Prostate gland (tissue), 2 donors: Measurements from ENCODE around the gene DPP3.

ENCODE experiments used
- CTCF ChIP-seq, 4 experiments: fragments of 200-600 bp in 2 of 4; fragments of 450-650 bp in 2 of 4; sonication (generic) in 2 of 4; IDR thresholded peaks; 1 replicate in 3 of 4; 2 replicates in 1 of 4; pipeline ENCODE4 v1.5.1; 2016 to 2019; ENCODE audit warnings: antibody characterized with exemption in 4 of 4, mild to moderate bottlenecking in 2 of 4, moderate library complexity in 2 of 4
- POLR2A ChIP-seq: fragments of 450-650 bp; IDR thresholded peaks from one replicate; pipeline ENCODE4 v1.6.1; 2016; ENCODE audit warnings: antibody characterized with exemption, mild to moderate bottlenecking
- POLR2AphosphoS5 ChIP-seq: sonication (generic); formaldehyde crosslinking; IDR thresholded peaks from one replicate; pipeline ENCODE4 v1.6.1; 2017; ENCODE audit warnings: antibody characterized with exemption

GRCh38 chr11:66432597-66432996 is 47.6 kb upstream of the DPP3 start:
- TF ChIP-seq CTCF (IDR thresholded peaks at IDR 0.05) (no peak), POLR2AphosphoS5 (no peak), POLR2A (no peak)
